ENCODE data around the gene AGBL5. TPM values are rescaled to one million over a fixed set of nuclear protein-coding genes. Genes with fewer than 3 reads are reported as not detected.

Gene AGBL5
- total and polyA plus RNA-seq, 9 of the 15 experiments (the other 6 are each of a cell fraction or from before 2014, with no cell fraction given): 3.3 to 52.7 (median 26.2) TPM

GRCh38 chr2:27007416-27008374 is 43.8 kb upstream of the AGBL5 start (continued):
- TF ChIP-seq RBM17 (IDR thresholded peaks at IDR 0.05; ENCODE audit: borderline replicate concordance, low read depth, low read length) (no peak), FOXA3 (CRISPR knock-in tag; conservative IDR thresholded peaks at IDR 0.05 in 1 of 2, IDR thresholded peaks at IDR 0.05 in 1 of 2) (peak in 1 of 2 experiments; percentile 54; a peak in 2 of 4 replicates), CXXC5 (CRISPR knock-in tag; IDR thresholded peaks at IDR 0.05) (peak; percentile 37), SMAD3 (CRISPR knock-in tag; conservative IDR thresholded peaks at IDR 0.05) (no peak), MAX (CRISPR knock-in tag; IDR thresholded peaks at IDR 0.05) (no peak), RHOXF2B (CRISPR knock-in tag; conservative IDR thresholded peaks at IDR 0.05) (no peak), ZBTB40 (IDR thresholded peaks at IDR 0.05) (peak; percentile 94), ZBTB40 (CRISPR knock-in tag; IDR thresholded peaks at IDR 0.05) (peak; percentile 80; the same call in 1 of the 2 replicates), DIDO1 (tag; IDR thresholded peaks at IDR 0.05; ENCODE audit: low read depth) (no peak)
- TF ChIP-seq, protein P1, sequence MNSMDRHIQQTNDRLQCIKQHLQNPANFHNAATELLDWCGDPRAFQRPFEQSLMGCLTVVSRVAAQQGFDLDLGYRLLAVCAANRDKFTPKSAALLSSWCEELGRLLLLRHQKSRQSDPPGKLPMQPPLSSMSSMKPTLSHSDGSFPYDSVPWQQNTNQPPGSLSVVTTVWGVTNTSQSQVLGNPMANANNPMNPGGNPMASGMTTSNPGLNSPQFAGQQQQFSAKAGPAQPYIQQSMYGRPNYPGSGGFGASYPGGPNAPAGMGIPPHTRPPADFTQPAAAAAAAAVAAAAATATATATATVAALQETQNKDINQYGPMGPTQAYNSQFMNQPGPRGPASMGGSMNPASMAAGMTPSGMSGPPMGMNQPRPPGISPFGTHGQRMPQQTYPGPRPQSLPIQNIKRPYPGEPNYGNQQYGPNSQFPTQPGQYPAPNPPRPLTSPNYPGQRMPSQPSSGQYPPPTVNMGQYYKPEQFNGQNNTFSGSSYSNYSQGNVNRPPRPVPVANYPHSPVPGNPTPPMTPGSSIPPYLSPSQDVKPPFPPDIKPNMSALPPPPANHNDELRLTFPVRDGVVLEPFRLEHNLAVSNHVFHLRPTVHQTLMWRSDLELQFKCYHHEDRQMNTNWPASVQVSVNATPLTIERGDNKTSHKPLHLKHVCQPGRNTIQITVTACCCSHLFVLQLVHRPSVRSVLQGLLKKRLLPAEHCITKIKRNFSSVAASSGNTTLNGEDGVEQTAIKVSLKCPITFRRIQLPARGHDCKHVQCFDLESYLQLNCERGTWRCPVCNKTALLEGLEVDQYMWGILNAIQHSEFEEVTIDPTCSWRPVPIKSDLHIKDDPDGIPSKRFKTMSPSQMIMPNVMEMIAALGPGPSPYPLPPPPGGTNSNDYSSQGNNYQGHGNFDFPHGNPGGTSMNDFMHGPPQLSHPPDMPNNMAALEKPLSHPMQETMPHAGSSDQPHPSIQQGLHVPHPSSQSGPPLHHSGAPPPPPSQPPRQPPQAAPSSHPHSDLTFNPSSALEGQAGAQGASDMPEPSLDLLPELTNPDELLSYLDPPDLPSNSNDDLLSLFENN (IDR thresholded peaks at IDR 0.05; ENCODE audit: low read depth in 2 of 2, low read length in 2 of 2): peak in 1 of 2 experiments; percentile 85; a peak in 2 of 4 replicates
- TF ChIP-seq, protein P2, sequence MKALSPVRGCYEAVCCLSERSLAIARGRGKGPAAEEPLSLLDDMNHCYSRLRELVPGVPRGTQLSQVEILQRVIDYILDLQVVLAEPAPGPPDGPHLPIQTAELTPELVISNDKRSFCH (CRISPR knock-in tag; IDR thresholded peaks at IDR 0.05): no peak
- TF ChIP-seq, protein P2 (tag; IDR thresholded peaks at IDR 0.05): peak; percentile 97
